A549 treated with AZD9567 at 1 μM for 4 hours (cell line): ENCODE results near the gene SNTN. TPM values are rescaled to one million over a fixed set of nuclear protein-coding genes. Genes with fewer than 3 reads are reported as not detected.

Experiments used
- total RNA-seq: library from RNA; stranded (reverse); fragments of 200-300 nt; extraction: Qiagen RNA extraction; gene quantifications from 5 replicates; pipeline ENCODE4 v1.2.3, GENCODE V29; 2022; ENCODE audit not compliant: insufficient read depth

SNTN gene
- not detected in 5 replicates for total RNA-seq

GRCh38 chr3:63652066-63652725 lies at the start of gene SNTN:
Gene SNTN (plus strand): TSS chr3:63652675. CDS start chr3:63652688, 13 bp downstream.

Other genes with a start within 250 kb of the SNTN start
- not detected in 5 replicates for gene C3orf49, start 166.6 kb downstream of the SNTN start, total RNA-seq
- gene THOC7, start 211.1 kb downstream of the SNTN start, total RNA-seq = 54.5 to 60.8 TPM (median 58.9 TPM) in 5 replicates
- 3.7 to 12.3 TPM (median 4.6 TPM) in 5 replicates for gene ATXN7, start 211.2 kb downstream of the SNTN start, total RNA-seq